GM21723 (cell line): ENCODE measurements around the gene BLOC1S3.

Source experiments
- ATAC-seq: cut with Tn5 transposase; IDR thresholded peaks from one replicate; pipeline ENCODE4 v1.9.1; 2021; ENCODE audit warnings: mild to moderate bottlenecking, moderate library complexity; ENCODE audit not compliant: unreplicated experiment

The BLOC1S3 gene

DNA sequence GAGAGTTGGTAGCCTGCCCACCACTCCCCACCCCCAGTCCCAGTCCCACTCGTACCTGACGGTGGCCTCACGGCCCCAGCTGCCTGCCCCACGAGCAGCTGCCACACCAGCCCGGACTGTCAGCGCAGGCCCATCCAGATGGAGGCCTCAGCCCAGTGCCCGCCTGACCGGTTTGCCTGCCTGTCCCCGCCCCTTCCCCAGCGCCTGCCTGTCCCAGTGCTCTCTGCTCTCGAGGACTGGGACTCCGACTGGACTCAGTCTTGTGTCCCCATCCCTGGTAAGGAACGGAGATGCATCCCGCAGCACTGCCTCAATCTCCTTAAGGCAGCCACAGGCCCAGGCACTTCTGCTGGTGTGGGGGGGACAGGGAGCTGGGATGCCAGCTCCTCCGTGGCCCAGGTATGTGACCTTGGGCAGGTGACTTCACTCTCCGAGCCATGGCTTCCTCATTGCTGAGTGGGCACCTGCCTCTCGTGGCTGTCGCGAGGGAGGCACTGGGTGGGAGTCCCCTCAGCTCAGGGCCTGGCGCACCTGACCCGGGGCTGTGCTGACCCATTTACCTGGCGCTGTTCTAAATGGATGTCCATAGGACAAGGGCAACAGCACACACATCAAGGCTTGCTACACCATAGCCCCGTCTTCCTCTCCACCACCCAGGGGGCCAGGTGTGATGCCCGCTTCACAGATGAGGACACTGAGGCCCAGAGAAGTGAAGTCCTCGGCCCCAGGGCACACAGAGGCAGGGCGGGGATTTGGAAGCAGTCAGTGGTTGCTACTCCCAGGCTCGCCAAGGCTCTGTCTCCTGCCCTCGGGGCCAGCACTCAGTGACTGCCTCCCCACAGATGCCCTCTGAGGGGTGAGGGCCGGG, 17.5 kb upstream of the BLOC1S3 start, which contains the start of gene NKPD1:
NKPD1 (minus strand) TSS at position 113 of the 868 bp plus-strand sequence. CDS start 832 bp downstream, outside the sequence.
- no peak for ATAC-seq

DNA sequence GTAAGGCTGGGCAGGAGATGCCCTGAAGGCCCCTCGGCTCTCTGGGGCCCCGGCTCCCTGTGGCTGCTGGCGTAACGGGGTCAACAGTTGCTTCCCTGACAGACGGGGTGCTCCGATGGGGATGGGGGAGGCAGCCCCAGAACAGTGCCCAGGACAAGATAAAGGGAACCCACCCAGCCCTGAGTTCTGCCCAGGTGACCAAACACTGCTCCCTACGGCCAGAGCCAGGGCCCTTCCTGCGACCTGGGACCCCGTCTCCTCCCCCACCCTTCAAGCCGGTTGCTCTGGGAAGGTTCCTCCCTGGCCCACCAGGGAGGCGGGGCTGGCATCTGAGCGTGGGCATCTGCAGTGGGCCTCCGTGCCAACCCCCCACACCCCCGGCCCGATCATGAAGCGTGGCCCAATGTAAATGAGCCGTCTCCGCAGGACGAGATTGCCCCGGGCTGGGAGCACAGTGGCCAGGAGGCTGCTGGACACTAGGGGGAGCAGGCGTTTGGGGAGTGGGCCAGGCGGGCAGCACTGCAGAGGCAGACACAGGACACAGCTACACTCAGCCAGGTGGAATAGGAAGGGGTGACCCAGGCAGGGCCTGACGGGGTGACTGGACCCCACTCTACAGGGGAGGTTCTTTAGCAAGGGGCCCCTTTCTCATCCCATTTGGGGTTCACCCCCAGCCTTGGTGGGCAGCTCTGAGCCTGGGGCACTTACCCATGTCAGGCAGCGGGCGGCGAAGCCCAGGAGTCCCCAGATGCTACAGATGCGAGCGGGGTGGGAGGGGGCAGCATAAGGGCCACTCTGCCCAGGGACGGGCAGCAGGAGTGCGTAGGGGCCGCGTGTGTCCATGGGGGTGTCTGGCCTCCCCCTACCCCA, 16.6 kb upstream of the BLOC1S3 start:
- no peak for ATAC-seq

DNA sequence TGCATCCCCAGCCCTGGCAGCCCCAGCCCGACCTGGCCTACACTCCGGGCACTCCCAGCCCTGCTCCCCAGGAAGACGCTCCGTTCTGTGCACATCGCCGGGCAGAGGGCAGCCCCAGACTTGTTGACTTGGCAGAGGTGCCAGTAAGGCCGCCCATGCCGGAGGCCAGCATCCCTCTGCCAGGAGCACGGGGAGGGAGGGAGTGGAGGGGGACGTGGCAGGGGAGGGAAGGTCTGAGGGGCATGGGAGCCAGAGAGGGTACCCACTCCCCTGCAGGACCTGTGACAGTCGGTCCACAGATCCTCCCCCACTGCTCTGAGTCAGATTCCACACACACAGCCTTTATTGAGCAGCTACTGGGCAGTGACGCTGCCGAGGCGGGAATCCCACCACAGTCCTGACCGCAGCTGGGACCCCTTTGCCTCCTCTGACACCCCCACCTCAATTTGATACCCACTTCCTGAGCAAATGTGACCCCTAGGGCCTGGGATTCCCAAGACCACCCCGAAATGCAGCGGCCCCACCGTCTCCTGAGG, 15.9 kb upstream of the BLOC1S3 start:
- no peak for ATAC-seq

DNA sequence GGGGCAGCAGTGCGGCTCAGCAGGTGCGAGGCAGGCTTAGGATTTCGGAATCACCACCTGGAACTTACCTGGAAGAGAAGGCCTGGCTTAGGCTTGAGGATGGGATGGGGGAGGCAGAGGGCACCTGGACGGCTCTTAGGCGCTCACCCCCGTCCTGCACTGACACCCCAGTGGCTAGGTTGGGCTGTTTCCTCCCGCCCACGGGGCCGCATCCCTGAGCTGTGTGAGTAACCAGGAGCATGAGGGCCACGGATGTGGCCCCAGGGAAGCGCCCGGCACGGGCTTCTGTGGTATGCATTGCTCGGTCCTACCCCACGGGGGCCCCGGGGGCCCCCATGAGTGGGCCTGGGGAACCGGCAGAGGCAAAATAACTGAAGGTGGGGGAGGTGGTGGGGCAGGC, 15.4 kb upstream of the BLOC1S3 start:
- ATAC-seq: no peak

DNA sequence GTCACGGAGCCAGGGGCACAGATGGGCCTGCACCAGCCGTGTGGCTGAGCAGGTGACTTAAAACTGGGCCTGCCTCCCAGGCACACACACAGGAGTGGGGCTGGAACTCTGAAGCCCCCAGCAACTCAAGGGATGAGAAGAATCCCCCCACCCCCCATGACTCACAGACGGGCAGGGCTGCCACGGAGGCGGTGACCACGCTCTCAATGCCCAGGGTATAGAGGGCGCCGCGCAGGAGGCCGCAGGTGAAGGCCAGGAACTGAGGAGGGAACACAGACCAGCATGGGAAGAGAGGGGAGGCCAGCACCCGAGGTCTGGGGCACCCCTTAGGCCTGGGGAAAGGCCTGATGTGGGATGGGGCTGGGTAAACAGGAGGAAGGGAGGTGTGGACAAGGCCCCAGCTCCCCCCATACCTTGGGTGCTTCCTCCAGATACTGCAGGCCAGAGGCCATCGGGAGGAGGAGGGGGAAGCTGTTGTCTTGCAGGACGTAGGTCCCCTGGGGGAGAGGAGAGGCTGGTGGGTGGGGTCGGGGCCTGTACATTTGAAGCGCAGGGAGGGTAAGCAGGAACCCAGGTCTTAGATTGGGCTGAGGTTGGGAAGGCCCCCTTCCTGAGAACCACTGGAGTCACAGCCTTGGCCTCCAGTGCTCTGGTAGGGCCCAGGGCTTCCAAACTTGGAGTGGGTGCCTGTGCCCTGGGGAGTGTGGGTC, 14.7 kb upstream of the BLOC1S3 start:
- no peak for ATAC-seq

DNA sequence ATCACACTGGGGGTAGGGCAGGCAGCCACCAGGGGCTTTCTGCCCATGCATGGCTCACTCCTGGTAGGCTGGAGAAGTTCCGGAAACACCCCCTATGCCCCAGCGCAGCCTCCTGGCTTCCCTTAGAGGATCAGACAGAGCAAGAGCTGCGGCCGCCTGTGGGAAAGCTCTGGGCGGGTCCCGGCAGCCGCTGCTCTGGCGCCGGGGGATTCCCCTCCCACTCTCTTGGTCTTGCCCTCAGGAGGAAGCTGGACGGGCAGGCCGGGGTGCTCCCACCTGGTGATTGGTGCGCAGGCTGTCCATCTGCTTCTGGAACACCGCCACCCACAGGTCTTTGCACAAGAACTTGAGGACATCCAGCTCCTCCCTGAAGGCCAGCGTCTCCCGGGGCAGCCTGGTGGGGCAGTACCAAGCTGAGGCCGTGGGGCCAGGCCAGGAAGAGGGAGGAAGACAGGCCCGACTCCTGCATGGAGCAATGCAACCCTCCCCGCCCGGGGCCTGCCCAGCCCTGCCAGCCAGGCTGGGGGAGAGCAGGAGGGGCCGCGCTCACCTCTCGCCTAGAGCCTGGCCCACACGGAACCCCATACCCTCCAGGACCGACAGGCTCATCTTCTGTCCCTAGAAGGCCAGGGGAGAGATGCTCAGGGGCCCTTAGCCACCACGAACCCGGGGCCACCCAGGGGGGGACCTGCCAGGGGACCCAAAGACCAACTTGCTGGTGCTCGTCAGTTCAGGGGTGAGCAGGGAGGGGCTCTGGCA, 13.8 kb upstream of the BLOC1S3 start:
- peak; percentile 77 for ATAC-seq

DNA sequence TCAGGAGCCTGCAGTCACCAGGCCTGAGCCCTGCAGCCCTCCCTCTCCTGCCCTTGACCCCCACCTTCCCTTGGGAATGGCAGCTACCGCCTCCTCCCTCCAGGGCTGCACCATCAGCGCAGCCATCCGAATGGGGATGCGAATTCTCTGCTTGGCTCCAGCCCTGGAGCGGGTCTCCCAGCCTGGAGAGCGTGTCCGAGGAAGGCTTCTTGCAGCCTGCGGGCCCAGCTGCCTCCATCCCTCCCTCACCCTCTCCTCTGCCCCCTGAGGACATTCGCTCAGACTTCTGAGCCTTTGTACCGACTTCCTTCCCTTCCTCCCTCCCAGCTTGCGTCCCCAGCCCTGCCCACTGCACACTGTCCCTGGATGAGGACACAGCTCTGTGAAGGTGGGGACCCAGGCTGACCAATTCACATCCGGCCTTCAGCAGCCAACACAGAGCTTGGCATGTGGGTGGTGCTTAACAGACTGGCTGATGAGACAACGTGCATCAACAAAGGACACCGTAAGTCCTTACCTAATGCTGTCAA, 11.8 kb upstream of the BLOC1S3 start:
- no peak for ATAC-seq

DNA sequence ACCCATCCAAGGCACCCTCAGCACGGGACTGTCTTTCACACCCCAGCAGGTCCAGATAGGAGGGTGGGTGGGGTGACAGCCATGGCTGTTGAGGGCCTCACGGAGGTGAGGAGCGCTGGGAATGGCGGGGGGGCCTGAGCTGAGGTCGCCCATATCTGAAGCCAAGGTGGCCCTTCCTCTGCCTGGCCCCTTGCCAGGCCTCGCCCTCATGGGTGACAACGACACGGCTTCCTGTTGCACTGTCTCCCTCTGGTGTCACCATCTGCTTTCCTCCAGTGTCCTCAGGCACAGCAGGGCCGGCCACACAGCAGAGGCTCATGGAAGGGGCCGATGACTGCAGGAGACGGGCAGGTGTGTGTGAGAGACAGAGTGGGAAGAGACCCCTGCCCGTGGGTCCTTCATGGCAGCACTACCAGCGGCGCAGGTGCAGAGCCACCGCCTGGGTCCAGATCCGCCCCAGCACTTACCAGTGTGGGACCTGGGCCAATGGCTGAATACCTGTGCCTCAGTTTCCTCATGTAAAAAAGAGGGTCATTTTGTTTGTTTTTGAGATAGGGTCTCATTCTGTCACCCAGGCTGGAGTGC, 9.7 kb upstream of the BLOC1S3 start:
- ATAC-seq: no peak

DNA sequence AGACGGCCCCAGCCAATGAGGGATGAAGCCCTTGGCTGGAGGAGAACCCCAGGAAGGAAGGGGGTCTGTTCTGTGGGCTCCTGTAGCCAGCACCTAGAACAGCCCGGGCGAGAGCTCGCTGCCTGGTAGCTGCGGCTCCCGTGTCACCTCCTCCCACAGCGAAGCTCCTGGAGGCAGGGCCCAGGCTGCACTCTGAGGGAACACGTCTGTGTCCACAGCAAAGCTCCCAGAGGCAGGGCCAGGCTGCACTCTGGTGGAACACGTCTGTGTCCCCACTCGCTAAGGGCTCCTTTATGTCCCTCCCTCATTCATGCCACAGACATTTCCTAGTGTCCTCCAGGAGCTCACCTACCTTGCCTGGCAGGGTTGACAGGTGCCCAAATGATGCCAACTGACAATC, 9.0 kb upstream of the BLOC1S3 start:
- ATAC-seq: no peak

DNA sequence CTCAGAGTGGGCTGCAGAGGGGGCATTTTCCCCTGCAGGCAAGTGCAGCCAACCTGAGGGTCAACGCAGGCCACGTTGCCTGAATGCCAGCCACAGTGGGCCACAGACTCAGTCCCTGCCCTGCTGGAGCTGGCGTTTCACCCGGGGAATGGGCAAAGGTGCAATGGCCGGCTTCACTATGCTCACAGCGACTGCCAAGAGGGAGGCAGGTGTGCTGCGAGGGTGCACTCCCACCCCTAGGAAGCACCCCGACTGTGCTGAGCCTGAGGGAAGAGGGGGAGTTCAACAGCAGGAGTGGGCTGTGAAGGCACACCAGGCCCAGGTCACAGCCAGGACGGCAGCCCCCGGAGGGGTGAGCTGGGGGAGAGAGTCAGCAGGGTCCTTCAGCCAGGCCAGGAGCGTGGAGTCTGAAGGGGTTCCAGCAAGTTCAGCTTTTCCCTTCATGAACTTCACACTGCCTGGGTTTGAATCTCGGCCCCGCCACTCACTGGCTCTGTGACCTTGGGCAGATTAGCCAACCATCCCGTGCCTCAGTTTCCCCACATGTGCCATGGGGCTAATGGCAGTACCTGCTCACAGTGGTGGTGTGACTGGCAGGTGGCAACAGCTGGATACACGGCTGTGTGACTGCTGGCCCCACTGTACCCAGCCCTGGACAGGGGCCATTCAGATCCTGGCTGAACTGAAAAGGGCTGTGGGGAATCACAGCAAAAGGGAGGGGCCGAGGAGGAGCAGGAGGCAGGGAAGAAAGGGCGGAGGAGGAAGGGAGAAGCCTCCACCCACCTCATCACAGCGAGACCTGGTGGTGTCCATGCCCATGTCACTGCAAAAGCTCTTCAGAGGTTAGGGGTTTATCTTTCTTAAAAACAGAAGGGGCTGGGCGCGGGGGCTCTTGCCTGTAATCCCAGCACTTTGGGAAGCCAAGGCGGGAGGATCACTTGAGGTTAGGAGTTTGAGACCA, 8.2 kb upstream of the BLOC1S3 start:
- no peak for ATAC-seq

DNA sequence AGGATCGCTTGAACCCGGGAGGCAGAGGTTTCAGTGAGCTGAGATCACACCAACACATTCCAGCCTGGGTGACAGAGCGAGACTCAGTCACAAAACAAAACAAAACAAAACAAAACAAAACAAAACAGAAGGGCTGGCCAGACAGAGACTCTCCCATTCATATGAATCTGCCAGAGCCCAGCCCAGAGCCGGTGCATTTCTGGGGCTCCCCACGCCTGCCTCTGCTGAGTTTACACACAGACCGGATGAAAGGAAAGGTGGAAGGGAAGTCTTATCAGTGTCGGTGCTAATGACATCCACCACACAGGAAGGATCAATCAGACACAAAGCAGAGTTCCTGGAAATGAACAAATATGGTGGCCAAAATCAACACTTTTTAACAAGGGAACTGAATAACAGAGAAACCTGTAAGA, 7.4 kb upstream of the BLOC1S3 start:
- no peak for ATAC-seq

DNA sequence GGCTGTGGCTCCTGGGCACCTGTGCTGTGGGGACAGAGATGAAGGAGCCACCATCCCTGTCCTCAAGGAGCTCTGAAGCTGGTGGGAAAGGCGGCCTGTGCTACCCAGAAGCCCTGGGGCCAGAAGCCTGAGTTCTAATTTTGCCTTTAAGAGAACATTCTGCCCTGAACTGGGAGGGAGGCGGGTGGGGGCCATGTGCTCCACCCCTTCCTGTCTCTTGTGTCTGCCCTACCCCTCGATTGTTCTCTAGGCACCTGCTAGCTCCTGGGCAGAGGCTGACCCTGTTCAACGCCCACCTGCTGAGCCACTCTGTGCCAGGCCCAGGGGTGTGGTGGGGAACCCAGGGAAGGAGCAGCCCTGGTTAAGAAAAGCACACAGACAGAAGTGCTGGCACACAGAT, 6.4 kb upstream of the BLOC1S3 start:
- ATAC-seq: no peak

DNA sequence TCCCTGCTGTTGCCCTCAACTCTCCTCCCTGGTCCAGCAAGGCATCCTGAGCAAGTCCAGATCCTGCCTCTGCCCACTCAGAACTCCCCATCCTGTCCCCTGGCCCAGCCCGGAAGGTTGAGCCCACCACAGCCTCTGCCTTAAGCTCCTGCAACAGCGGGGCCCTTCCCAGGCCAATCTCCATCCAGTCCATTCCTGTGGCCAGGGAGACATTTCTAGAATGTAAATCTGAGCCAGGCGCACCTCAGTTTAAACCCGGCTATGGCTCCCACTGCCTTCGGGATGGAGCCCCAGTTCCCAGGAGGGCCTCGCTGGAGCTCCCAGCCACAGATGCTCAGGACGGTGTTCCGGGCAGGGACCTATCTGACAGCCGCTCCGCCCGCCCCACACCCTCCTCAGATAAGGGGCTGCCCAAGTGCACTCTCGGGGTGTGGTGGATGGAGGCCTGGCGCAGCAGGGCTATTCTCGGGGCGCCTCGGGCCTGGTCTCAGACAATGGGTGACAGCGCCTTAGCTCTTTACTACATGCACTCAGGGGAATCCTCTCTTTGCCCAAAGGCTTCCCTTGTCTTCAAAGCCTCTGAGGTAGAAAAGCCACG, 5.9 kb upstream of the BLOC1S3 start:
- no peak for ATAC-seq

DNA sequence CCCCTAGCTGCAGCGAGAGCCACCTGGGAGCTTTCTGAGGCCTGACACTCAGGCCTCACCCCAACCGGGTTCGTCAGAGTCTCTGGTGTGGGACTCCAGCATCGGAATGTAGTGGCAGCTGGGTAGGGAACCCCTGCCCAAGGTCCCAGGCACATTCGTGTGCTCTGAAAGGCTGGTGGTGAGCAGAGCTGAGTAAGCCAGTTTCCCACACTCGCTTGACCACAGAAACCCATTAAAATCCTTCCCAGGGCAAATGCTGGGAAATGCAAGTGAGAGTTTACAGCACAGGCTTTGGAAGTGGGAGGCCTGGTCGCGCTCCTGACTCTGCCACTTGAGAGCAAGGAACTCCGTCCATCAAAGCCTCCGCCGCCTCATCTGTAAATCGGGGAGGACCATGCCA, 4.8 kb upstream of the BLOC1S3 start:
- ATAC-seq: no peak

DNA sequence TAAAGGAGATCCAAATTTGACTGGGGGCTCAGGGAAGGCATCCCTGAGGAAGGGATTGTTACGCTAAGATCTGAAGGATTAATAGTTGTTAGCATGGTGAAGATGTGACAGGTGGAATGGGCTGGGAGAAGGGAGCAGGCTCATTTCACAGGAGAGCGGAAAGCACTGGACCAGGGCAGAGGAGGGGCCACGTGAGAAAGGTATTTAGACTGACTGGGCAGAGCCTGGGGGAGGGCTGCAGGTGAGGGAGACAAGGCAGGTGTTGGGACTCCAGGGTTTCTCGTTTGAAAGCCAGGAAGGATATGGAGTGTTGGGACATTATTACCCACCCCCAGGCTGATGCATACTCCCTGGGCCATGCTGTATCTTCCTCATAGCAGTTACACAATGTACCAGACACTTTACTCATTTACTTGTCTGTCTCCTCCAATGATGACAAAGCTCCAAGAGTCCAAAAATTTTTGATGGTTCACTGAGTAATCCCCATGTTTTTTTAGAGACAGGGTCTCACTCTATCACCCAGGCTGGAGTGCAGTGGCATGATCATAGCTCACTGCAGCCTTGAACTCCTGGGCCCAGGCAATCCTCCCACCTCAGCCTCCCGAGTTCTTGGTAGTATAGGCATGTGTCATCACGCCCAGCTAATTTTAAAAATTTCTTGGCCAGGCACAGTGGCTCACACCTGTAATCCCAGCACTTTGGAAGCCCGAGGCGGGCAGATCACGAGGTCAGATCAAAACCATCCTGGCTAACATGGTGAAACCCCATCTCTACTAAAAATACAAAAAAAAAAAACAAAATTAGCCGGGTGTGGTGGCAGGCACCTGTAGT, 2.9 kb upstream of the BLOC1S3 start:
- ATAC-seq: no peak

DNA sequence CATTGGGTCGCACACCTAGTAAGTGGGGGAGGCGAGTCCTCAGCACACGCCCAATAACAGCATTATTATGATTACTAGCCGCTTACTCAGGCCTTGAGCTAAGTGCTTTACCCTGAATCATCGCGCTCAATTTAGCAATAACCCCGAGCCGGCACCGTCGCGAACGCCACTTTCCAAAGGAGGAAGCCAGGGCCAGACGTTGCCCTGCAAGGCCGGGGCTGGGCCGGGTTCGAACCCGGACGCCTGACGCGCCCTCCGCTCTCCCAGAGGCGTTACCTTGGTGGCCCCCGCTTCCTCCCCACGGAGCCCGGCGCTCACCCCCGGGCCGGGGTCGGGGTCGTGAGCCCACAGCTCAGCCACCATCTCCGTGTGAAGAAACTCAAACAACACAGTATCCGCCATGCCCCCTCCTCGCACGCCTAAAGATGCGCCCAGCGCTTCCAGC, 745 bp upstream of the BLOC1S3 start, which contains the start of gene TRAPPC6A:
TRAPPC6A (minus strand) TSS at position 421 of the 445 bp plus-strand sequence; CDS start at position 402, 19 bp downstream.
- peak; percentile 11 for ATAC-seq
